Esophagus squamous epithelium (tissue), 5 donors: ENCODE results near the gene NLGN1. TPM values are rescaled to one million over a fixed set of nuclear protein-coding genes. Genes with fewer than 3 reads are reported as not detected.

Experiments
- DNase-seq: peaks from one replicate; lab custom pipeline; 2025; lab: John Stamatoyannopoulos, UW
- H3K27ac ChIP-seq, 4 donors: fragments of 200-600 bp; sonication (generic); one replicate each; pipeline ENCODE4 v1.5.1; 2016 to 2019; ENCODE audit warnings: mild to moderate bottlenecking in 1 of 4
- H3K27me3 ChIP-seq, 4 donors: fragments of 200-600 bp; sonication (generic); 1 replicate in 3 of 4; 2 replicates in 1 of 4; pipeline versions ENCODE4 v1.5.1 to v1.6.0; 2017 to 2021; ENCODE audit warnings: antibody characterized with exemption in 1 of 4
- H3K36me3 ChIP-seq, 3 donors: fragments of 200-600 bp; sonication (generic); one replicate each; pipeline ENCODE4 v1.5.1; 2016 to 2019
- H3K4me1 ChIP-seq, 3 donors: fragments of 200-600 bp; sonication (generic); one replicate each; pipeline ENCODE4 v1.5.1; 2017 to 2019
- H3K4me3 ChIP-seq, 4 donors: fragments of 200-600 bp; sonication (generic); 1 replicate in 3 of 4; 2 replicates in 1 of 4; pipeline ENCODE4 v1.5.1; 2016 to 2019; ENCODE audit warnings: mild to moderate bottlenecking in 2 of 4, moderate library complexity in 1 of 4
- H3K9me3 ChIP-seq, 3 donors: fragments of 200-600 bp; sonication (generic); one replicate each; pipeline ENCODE4 v1.5.1; 2016 to 2019
- CTCF ChIP-seq, 6 experiments: fragments of 450-650 bp in 4 of 6; fragments of 200-600 bp in 2 of 6; sonication (generic) in 2 of 6; IDR thresholded peaks; one replicate each; pipeline ENCODE4 v1.5.1; 2016 to 2019; ENCODE audit warnings: antibody characterized with exemption in 6 of 6, mild to moderate bottlenecking in 4 of 6, moderate library complexity in 4 of 6
- POLR2A ChIP-seq, 4 donors: fragments of 450-650 bp; IDR thresholded peaks; one replicate each; pipeline ENCODE4 v1.6.1; 2017; ENCODE audit warnings: antibody characterized with exemption in 4 of 4, mild to moderate bottlenecking in 4 of 4, moderate library complexity in 3 of 4
- WGBS, 2 donors: methylation state at CpG; one replicate each; pipeline ENCODE4 v1.1.5; 2018; 5-methylcytosine and 5-hydroxymethylcytosine counted together
- intact Hi-C: fragments of 100-400 bp; cut with DNase I; formaldehyde crosslinking; loops from one replicate; pipeline ENCODE4 v1.15.0; 2022
- total RNA-seq, 4 donors: library from RNA; depleted of rRNA; stranded (reverse); fragments of >200 nt; gene quantifications; one replicate each; pipeline ENCODE4 v1.1.0, GENCODE V29; 2016
- donor health status: DM: yes; HTN: yes; CAD: no.

Gene NLGN1
- total RNA-seq, 4 donors from 2014 or later = 0.34 to 12.6 (median 2.9) TPM

GRCh38 chr3:173762501-173762900 lies 365.0 kb downstream of the NLGN1 start:
- H3K27ac ChIP-seq = no peak overlapping the region
- H3K9me3 ChIP-seq = no peaks in the 10 kb centered on the region
- TF ChIP-seq POLR2A (IDR thresholded peaks at IDR 0.05) (no peak), CTCF (IDR thresholded peaks at IDR 0.05) (no peak)
- no peaks in the 10 kb centered on the region for H3K27me3 ChIP-seq
- H3K4me1 ChIP-seq = no peaks in the 10 kb centered on the region
- H3K36me3 ChIP-seq = no peaks in the 10 kb centered on the region
- intact Hi-C loops = no loop called here
- 66 to 77% methylated on average over 4 of the region's 4 CpGs for WGBS, 2 donors
- no peak overlapping the region for H3K4me3 ChIP-seq
- DNase-seq = no peak

DNA sequence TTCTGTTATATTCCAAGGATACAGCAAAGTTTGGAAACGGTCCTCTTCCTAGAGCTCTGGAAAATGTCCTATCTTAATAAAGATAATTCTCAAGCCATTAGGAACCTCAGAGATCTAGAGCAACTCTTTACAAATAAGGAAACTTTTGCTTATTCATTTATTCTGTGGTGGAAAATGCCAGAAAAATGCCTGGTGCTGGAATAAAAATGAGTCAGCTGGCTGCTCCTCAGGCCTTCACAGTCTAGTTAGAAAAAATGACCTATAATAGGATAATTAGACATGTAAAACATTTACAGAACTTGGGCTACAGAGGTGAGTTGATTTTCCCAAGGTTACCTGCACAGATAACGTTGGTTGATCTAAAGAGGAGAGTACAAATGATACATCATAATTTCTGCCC lies 372.5 kb downstream of the NLGN1 start:
- TF ChIP-seq CTCF (IDR thresholded peaks at IDR 0.05) (no peak), POLR2A (IDR thresholded peaks at IDR 0.05) (no peak)
- Histone ChIP-seq H3K4me1 (no peaks in the 10 kb centered on the region), H3K27ac (no peak overlapping the region), H3K27me3 (no peaks in the 10 kb centered on the region), H3K9me3 (no peaks in the 10 kb centered on the region), H3K36me3 (no peaks in the 10 kb centered on the region), H3K4me3 (no peak overlapping the region)
- intact Hi-C loops = no loop called here
- 49 to 52% methylated on average over 2 of the region's 2 CpGs for WGBS, 2 donors
- DNase-seq = no peak

DNA sequence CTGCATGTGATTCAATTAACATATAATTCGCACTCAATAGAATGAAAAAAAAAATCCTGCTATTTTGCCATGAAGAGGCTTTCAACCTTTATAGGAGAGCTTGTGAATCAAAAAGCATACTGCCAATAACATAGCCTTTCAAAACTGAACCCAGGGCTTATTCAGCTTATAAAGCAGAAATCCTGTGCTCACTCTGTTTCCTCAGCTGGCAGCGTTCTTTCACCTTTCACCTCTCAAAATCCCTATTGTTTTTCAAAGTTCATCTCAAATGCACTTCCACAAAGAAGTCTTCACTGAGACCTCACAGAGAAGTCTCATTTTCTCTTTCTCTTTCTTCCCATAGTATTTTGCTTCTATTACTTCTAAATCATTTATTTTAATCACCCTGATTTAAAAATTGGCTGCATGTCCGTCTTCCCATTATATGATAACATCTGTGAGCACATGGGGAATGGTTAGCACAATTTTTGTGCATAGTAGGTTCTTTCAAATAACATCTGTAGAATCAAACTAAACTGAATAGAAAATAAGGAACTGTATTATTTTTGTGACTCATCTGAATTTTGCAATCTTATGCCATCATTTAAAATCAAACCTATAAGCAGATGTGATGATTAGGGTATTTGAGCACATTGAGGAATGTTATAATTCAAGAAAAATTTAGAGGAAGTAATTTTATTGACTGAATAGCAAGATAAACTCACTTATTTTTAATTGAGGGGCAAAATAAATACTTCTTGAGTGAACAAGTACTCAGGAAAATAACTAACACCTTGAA lies 373.4 kb downstream of the NLGN1 start:
- H3K4me3 ChIP-seq = no peak overlapping the region
- no peaks in the 10 kb centered on the region for H3K4me1 ChIP-seq
- no peaks in the 10 kb centered on the region for H3K9me3 ChIP-seq
- H3K36me3 ChIP-seq = no peaks in the 10 kb centered on the region
- intact Hi-C loops = no loop called here
- no peaks in the 10 kb centered on the region for H3K27me3 ChIP-seq
- TF ChIP-seq CTCF (IDR thresholded peaks at IDR 0.05) (no peak), POLR2A (IDR thresholded peaks at IDR 0.05) (no peak)
- DNase-seq = no peak
- no peak overlapping the region for H3K27ac ChIP-seq
- 64 to 74% methylated on average over 3 of the region's 3 CpGs for WGBS, 2 donors

DNA sequence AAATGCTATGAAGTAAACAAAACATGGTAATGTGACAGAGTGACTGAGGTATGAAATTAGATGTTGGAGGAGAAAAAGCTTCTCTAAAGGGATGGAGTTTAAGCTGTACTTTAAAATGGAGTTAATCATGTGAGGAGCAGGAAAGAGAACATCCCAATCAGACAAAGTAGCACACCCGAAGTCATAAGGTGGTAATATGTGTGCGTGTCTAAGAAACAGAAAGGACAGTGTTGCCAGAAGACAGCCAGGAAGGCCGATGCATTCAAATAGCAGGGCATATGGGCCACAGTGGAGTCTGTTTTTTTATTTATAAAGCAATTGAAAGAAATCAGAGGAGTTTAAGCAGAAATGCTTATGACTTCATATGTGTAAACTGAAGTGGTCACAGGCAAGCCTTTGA lies 376.3 kb downstream of the NLGN1 start:
- Histone ChIP-seq H3K27me3 (no peaks in the 10 kb centered on the region), H3K9me3 (no peaks in the 10 kb centered on the region), H3K27ac (no peak overlapping the region), H3K4me3 (no peak overlapping the region), H3K36me3 (no peaks in the 10 kb centered on the region), H3K4me1 (no peaks in the 10 kb centered on the region)
- no peak for DNase-seq
- 72 to 87% methylated on average over 3 of the region's 3 CpGs for WGBS, 2 donors
- intact Hi-C loops = no loop called here
- TF ChIP-seq CTCF (IDR thresholded peaks at IDR 0.05) = no peak
- no peak for TF ChIP-seq POLR2A (IDR thresholded peaks at IDR 0.05)

- no peak overlapping the region for H3K4me3 ChIP-seq
- H3K27me3 ChIP-seq = no peaks in the 10 kb centered on the region
- no peaks in the 10 kb centered on the region for H3K9me3 ChIP-seq
- TF ChIP-seq POLR2A (IDR thresholded peaks at IDR 0.05) (no peak), CTCF (IDR thresholded peaks at IDR 0.05) (no peak)
- DNase-seq = no peak
- intact Hi-C loops = no loop called here
- no peak overlapping the region for H3K27ac ChIP-seq
- H3K36me3 ChIP-seq = no peaks in the 10 kb centered on the region
- H3K4me1 ChIP-seq = no peaks in the 10 kb centered on the region
Observed at GRCh38 chr3:173774294-173774693, 376.8 kb downstream of the NLGN1 start.
